SJCRH30 (cell line): ENCODE data around the gene SLC6A6. TPM values are rescaled to one million over a fixed set of nuclear protein-coding genes. Genes with fewer than 3 reads are reported as not detected.

ENCODE experiments used
- DNase-seq, 2 experiments: peaks; one replicate each; pipeline ENCODE4 v3.0.0-alpha.2; 2015 to 2020
- H3K27ac ChIP-seq: fragments of 250-450 bp; sonication (Bioruptor Pico); 2 replicates; pipeline ENCODE4 v1.5.1; 2020; ENCODE audit warnings: mild to moderate bottlenecking, moderate library complexity
- H3K27me3 ChIP-seq: fragments of 250-450 bp; sonication (Bioruptor Pico); 2 replicates; pipeline ENCODE4 v1.5.1; 2020; ENCODE audit warnings: mild to moderate bottlenecking, moderate library complexity
- H3K36me3 ChIP-seq: fragments of 250-450 bp; sonication (Bioruptor Pico); 2 replicates; pipeline ENCODE4 v1.5.1; 2020; ENCODE audit warnings: mild to moderate bottlenecking, moderate library complexity
- H3K4me1 ChIP-seq: fragments of 250-450 bp; sonication (Bioruptor Pico); 2 replicates; pipeline ENCODE4 v1.5.1; 2020; ENCODE audit warnings: mild to moderate bottlenecking, moderate library complexity
- H3K4me3 ChIP-seq: fragments of 250-450 bp; sonication (Bioruptor Pico); 2 replicates; pipeline ENCODE4 v1.5.1; 2020; ENCODE audit warnings: mild to moderate bottlenecking, moderate library complexity
- H3K9me3 ChIP-seq: fragments of 250-450 bp; sonication (Bioruptor Pico); replicated peaks from 2 replicates; pipeline ENCODE4 v1.5.1; 2020; ENCODE audit warnings: mild to moderate bottlenecking, moderate library complexity
- total RNA-seq: library from RNA; depleted of rRNA; stranded (reverse); fragments of >200 nt; shearing (Covaris generic); gene quantifications from 2 replicates; pipeline ENCODE4 v1.2.3, GENCODE V29; 2014

The SLC6A6 gene
- total RNA-seq, 1 experiment from 2014 or later, result 10.9 TPM

DNA sequence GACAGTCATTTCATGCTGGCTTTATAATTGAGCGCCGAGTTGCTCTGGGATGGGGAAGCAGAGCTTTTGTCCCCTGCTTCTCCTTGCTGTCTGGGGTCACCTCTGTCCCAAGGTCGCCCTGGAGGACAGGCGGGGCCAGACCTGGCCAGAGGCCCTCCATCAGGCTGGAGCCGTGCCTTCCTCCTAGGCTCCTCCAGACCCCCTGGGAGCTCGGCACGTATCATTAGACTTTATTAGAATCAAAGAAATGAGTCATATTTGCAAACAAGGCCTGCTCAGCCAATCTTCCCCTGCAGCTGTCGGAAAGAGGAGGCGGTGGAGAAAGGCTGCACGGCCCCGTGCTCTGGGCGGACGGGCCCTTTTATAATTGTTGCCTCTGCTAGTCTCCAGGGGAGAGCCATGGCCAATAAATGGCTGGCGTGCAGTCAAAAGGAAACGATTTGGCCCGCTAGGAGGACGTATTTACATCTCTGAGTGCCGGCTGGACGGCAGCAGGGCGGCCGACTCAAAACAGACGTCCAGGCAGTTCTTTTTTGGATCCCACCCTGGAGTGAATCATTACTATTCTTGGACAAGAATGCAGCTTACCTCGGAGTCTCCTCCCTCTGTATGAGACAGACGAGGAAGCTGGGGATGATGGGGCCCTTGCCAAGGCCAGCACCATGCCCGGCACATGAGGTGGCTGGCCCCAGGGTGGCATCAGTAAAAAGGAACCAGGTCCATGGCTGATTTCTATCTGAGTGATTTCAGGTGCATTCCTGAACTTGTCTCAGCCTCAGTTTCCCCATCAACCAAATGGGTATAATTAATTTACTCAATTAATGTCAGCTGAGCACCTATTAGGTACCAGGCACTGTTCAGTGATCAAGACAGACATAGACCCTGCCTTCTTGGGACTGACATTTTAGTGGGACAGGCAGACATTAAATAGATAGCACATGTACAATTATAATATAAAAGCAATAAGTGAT is 50.6 kb downstream of the SLC6A6 start:
- H3K36me3 ChIP-seq, result peaks cover 8% of the 10 kb centered on the region
- H3K27ac ChIP-seq, result peak overlapping the region; percentile 95
- peak overlapping the region; percentile 33 for H3K4me3 ChIP-seq
- no peaks in the 10 kb centered on the region for H3K27me3 ChIP-seq
- H3K4me1 ChIP-seq, result peaks cover 20% of the 10 kb centered on the region
- peak; percentile 92 to 93 for DNase-seq
- H3K9me3 ChIP-seq, result no peaks in the 10 kb centered on the region

DNA sequence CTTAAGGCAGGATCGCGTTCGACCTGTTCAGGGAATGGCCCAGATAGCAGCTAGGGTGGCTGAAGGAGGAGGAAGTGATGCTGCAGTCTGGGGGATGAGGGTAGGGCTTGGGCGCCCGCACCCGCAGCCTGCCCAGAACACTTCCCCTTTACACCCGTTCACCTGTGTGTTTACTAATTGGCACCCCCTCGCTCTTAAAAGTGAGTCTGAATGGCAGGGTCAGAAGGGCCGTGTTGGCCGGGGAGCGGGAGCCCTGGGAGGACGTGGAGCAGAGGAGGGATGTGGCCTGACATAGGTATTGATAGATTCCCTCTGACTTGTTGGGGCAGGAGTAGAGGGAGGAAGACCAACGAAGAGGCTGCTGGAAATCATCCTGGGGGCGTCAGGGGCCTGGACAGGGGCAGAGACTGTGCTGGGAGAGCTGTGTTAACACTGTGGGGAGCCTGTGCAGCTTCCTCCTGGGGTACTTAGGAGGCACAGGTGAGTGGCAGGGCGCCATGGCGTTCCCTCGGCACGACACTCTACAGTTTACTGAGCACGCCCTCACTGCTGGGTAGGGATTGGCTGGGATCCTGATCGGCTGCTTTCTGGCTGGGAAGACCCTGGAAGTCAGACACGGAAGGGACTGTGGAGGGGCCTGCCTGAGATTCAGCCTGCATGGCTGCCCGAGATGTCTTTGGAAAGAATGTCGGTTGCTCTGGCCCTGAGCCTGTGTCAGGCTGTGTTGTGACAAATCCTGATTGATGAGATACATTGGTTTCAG is 51.7 kb downstream of the SLC6A6 start:
- peaks cover 25% of the 10 kb centered on the region for H3K4me1 ChIP-seq
- H3K36me3 ChIP-seq, result peaks cover 2% of the 10 kb centered on the region; the same call in 1 of the 2 replicates
- no peak overlapping the region for H3K27ac ChIP-seq
- no peaks in the 10 kb centered on the region for H3K9me3 ChIP-seq
- no peak for DNase-seq
- no peak overlapping the region for H3K4me3 ChIP-seq
- H3K27me3 ChIP-seq, result no peaks in the 10 kb centered on the region

DNA sequence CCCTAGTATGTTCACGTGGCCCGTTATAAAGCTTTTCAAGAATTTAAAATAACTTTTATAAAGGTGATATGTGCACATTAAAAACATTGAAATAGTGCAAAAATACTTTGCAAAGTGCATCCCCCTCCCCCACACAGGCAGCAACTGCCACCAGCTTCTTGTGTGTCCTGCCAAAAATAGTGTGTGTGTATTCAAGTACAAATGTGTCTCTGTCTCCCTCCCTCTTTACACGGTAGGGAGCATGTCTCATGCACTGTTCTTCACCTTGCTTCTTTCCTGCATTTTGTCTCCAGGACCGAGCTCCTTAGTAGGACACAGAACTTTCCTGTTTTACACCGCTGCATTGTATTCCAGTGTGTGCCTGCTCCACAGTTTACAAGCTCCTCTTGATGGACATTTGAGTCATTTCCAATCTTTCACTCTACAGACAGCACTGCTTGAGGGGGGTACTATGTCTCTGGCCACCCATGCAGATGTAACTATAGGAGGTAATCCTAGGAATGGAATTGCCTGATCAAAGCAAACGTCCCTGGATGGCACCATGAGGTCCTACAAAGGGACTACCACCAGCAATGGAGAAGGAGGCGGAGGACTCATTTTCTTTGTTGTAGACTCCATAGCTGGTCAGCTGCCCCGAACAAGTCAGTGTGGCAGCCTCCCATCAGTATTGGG is 52.4 kb downstream of the SLC6A6 start:
- DNase-seq, result no peak
- Histone ChIP-seq H3K4me3 (no peak overlapping the region), H3K36me3 (peaks cover 2% of the 10 kb centered on the region; the same call in 1 of the 2 replicates), H3K4me1 (peaks cover 25% of the 10 kb centered on the region), H3K27me3 (no peaks in the 10 kb centered on the region), H3K9me3 (no peaks in the 10 kb centered on the region), H3K27ac (no peak overlapping the region)

DNA sequence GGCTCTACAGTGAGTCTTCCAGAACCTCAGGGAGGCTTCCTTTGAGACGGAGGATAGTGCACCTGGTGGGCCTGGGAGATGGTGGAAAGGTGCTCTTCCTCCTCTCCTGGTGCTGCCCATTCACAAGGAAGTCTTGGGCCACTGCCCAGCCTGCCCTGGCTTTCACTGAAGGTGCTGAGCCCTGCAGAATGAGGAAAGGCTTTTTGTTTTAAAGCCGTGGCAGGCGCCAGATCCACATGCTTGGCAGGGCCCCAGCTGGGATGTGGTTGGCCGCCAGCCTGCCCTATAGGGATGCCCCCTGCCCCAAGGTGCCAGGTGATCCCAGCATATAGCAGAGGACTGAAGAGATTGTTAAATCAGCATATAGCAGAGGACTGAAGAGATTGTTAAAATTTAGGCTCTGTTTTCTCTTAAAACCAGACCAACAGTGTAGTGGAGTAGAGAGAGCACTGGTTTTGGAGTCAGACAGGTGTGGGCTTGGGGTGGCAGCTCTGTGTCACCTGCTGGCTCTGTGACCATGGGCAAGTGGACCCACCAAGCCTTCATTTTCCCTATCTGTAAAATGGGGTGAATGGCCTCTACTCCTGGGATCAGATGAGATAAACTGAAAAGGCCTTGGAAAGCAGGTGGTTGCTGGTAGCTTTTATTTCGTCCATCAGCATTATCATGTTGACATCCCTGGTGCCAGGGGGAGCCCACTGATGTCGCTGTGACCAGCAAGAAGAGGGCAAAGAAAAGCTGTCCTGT is 53.3 kb downstream of the SLC6A6 start:
- Histone ChIP-seq H3K4me3 (no peak overlapping the region), H3K4me1 (peaks cover 25% of the 10 kb centered on the region), H3K27me3 (no peaks in the 10 kb centered on the region), H3K9me3 (no peaks in the 10 kb centered on the region), H3K27ac (no peak overlapping the region), H3K36me3 (peaks cover 2% of the 10 kb centered on the region; the same call in 1 of the 2 replicates)
- DNase-seq, result no peak

DNA sequence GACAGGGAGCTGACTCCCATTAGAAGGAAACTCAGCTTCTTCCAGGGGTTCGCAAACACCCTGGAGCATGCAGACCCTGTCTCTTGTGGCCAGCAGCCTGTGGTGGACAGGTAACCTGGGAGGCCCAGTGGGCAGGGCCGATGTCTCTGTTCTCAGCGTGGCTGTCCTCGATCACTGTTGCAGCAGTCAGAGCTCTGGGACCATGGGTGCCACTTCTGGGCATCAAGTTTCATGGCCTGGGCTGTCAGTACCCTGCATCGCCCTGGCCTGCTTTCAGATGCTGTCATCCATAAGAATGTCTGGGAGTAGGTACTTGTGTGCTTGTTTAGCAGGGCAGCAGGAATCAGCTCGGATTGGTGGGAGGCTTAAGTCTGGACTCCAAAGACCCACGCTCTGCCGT is 54.4 kb downstream of the SLC6A6 start:
- H3K27ac ChIP-seq, result no peak overlapping the region
- H3K27me3 ChIP-seq, result no peaks in the 10 kb centered on the region
- H3K4me1 ChIP-seq, result peaks cover 22% of the 10 kb centered on the region
- H3K36me3 ChIP-seq, result no peaks in the 10 kb centered on the region; the same call in 1 of the 2 replicates
- no peak overlapping the region for H3K4me3 ChIP-seq
- no peak for DNase-seq
- H3K9me3 ChIP-seq, result no peaks in the 10 kb centered on the region

DNA sequence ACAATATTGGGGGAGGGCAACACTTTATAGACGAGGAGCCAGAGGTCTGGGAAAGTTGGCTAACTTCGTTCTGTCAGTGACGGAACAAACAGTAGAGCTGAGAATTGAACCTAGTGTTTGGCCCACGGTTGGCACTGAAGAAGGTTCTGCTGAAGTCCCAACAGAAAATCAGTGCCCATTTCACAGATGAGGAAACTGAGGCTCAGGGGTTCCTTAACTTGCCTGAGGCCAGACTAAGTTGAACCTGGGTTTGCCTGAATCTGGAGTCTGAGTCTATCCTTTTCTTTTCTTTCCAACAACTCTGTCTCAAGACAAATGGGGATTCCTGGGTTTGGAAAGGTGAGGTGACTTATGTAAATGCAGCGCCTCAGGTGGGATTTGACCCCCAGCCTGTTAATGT is 55.1 kb downstream of the SLC6A6 start:
- H3K4me1 ChIP-seq, result peaks cover 15% of the 10 kb centered on the region
- DNase-seq, result no peak
- H3K36me3 ChIP-seq, result no peaks in the 10 kb centered on the region; the same call in 1 of the 2 replicates
- H3K27ac ChIP-seq, result no peak overlapping the region
- no peak overlapping the region for H3K4me3 ChIP-seq
- H3K9me3 ChIP-seq, result no peaks in the 10 kb centered on the region
- H3K27me3 ChIP-seq, result no peaks in the 10 kb centered on the region

DNA sequence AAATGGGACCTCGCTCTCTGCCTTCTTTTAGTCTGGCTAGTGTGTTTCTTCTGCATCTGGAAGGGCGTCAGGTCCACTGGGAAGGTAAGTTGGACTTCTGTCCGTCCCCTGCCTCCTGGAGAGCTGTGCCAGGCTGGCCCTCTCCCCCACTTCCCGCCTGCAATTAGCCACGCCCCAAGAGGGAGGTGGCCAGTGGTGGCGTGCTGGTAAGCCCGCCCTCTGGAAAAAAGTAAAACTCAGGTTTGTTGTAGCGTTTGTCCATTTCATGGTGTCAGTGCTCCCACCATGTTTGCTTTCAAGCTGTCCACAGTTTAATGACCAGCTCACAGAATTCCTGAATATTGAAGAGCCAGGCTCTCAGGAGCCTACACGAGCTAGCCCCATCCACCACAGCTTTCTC is 55.6 kb downstream of the SLC6A6 start:
- H3K4me3 ChIP-seq, result no peak overlapping the region
- H3K4me1 ChIP-seq, result peaks cover 12% of the 10 kb centered on the region
- no peaks in the 10 kb centered on the region; the same call in 1 of the 2 replicates for H3K36me3 ChIP-seq
- H3K27ac ChIP-seq, result no peak overlapping the region
- H3K9me3 ChIP-seq, result no peaks in the 10 kb centered on the region
- DNase-seq, result no peak
- H3K27me3 ChIP-seq, result no peaks in the 10 kb centered on the region

DNA sequence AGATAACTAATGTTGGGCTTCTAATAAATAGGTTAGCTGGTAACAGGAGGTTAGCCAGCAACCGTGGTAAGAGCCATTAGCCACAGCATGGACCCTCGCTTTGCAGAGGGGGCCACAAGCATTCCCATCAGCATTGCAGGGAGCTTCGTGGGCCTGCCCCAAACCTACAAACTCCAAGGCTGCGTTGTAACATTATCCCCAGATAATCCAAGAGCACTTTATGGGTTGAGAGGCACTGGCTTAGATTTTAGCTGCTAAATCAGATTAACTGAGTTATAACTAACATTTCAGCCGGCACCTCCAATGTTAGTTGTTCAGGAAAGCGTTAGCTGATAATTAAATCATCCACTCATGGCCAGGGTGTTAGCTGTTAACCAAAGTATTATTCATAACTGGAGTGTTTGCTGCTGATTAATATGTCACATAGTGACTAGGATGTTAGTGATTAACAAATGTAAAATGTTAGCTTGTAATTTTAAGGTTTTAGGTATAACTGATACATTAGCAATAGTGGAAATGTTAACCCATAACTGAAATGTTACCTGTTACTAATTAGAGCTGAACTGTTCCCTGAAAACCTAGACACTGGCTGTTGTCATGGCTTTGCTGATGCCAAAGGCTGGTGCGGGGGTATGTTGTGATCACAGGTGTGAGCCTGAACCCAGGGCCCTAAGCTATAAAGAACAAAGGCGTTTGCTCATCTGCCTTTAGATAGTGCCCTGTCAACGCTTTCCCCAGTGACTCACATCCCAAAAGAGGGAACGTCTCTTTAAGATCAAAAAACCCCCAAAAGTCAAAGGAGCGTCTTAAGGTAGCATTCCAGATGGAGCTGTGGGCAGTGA is 56.2 kb downstream of the SLC6A6 start:
- H3K9me3 ChIP-seq, result no peaks in the 10 kb centered on the region
- H3K27me3 ChIP-seq, result no peaks in the 10 kb centered on the region
- no peak for DNase-seq
- peaks cover 6% of the 10 kb centered on the region for H3K4me1 ChIP-seq
- no peak overlapping the region for H3K4me3 ChIP-seq
- H3K36me3 ChIP-seq, result no peaks in the 10 kb centered on the region; the same call in 1 of the 2 replicates
- H3K27ac ChIP-seq, result no peak overlapping the region

DNA sequence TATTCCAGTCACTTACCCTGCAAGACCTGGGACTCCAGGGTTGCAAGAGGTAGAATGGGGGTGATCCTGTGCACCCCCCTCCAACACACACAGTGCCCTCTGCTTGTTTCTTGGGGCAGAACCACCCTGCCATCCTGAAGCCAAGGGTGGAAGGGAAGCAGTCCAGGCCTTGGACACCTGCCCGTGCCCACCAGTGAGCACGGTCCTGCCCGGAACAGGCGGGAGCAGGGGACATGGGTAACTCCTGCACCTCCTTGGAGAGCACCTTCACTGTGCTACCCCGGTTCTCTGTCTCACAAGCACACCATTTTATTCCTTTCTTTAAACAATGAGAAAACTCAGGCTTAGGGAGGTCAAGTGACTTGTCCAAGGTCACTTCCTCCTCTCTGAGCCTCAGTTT is 57.0 kb downstream of the SLC6A6 start:
- H3K27ac ChIP-seq, result no peak overlapping the region
- peaks cover 5% of the 10 kb centered on the region; the same call in 1 of the 2 replicates for H3K4me1 ChIP-seq
- no peaks in the 10 kb centered on the region for H3K9me3 ChIP-seq
- no peak for DNase-seq
- no peaks in the 10 kb centered on the region for H3K27me3 ChIP-seq
- H3K4me3 ChIP-seq, result no peak overlapping the region
- no peaks in the 10 kb centered on the region; the same call in 1 of the 2 replicates for H3K36me3 ChIP-seq

DNA sequence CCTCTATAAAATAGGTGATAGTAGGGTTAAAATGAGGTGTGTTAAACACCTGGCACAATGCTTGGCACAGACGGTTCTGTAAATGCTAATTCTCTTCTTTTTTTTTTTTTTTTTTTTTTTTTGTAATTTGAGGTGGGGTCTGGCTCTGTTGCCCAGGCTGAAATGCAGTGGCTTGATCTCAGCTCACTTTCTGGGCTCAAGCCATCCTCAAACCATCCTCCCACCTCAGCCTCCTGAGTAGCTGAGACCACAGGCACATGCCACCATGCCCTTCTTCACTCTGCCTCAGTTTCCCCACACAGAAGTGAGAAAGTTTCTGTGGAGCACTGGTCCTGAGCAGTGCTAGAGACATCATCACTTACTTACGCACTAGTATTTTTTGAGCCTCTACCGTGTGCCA is 57.4 kb downstream of the SLC6A6 start:
- Histone ChIP-seq H3K4me3 (no peak overlapping the region), H3K4me1 (peaks cover 5% of the 10 kb centered on the region; the same call in 1 of the 2 replicates), H3K27ac (no peak overlapping the region), H3K36me3 (no peaks in the 10 kb centered on the region; the same call in 1 of the 2 replicates), H3K9me3 (no peaks in the 10 kb centered on the region), H3K27me3 (no peaks in the 10 kb centered on the region)
- DNase-seq, result no peak

DNA sequence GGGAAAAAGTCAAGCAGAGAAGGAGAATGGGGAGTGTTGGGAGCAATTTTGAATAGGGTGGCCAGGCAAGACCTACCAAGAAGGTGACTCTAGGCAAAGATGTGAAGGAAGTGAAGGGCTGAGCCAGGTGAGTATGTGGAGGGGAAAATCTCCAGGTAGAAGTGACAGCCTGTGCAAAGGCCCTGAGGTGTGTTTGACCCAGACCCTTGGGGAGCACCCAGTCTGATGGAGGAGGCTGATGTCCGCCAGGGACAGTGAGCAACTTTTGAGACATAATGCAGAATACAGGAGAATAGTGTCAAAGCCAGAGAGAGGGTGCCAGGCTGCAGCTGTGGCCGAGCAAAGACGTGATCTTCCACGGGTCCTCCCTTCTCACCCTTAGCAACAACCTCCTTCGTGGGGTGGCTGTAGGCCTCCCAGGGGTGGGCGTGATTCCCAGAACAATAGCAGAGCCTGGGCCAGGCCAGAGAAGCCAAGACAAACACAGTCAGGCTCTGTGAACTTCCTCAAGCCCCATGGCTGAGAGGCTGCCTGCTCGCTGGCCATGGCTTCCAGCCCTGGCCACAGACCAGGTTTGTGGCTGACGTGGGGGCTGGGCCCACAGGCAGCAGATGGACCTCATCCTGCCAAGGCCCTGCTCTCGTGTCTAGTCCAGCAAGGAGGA is 58.1 kb downstream of the SLC6A6 start:
- Histone ChIP-seq H3K27me3 (no peaks in the 10 kb centered on the region), H3K4me1 (peaks cover 5% of the 10 kb centered on the region; the same call in 1 of the 2 replicates), H3K9me3 (no peaks in the 10 kb centered on the region), H3K27ac (no peak overlapping the region), H3K36me3 (no peaks in the 10 kb centered on the region), H3K4me3 (no peak overlapping the region)
- no peak for DNase-seq

DNA sequence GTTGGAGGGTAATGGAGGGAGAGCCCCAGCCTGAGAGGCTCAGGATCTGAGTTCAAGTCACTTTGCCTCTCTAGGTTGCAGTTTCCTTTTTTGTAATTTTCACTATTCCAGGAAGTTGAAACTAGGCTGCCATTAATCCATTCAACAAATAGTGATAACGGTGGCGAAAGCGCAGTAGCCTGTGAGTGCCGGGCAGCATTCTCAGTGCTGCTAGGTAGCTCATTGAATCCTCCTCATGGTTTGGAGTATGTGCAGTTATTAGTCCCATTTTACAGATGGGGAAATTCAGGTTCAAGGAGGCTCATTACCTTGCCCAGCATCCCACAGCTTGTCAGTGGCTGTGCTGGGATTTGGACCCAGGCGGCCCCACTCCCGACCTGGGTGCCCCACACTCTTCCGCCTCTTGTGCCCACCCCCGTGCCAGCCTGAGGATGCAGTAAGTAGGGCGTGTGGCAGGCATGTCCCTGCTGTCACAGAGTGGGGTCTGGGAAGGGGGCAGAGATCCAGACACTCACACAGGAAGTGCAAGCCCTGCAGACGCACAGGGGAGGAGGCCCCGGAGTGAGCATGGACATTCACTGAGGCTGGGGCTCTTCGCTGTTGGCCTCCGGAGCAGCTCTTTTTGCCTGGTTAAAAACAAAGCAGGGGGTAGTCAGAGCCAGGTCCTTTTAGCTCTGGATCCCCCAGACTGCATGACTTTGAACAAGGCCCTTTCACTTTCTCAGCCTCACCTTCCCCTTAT is 58.8 kb downstream of the SLC6A6 start:
- no peaks in the 10 kb centered on the region for H3K27me3 ChIP-seq
- H3K4me1 ChIP-seq, result peaks cover 5% of the 10 kb centered on the region; the same call in 1 of the 2 replicates
- DNase-seq, result no peak
- H3K4me3 ChIP-seq, result no peak overlapping the region
- H3K36me3 ChIP-seq, result no peaks in the 10 kb centered on the region
- no peaks in the 10 kb centered on the region for H3K9me3 ChIP-seq
- no peak overlapping the region for H3K27ac ChIP-seq
